ENCODE results near the gene TNNC1. TPM values are rescaled to one million over a fixed set of nuclear protein-coding genes. Genes with fewer than 3 reads are reported as not detected.

Gene TNNC1
- total RNA-seq, 1 experiment from 2014 or later: 0.42 TPM

Other genes starting within 250 kb of the TNNC1 start
- not detected in 2 replicates for gene TLR9, start 228.4 kb downstream of the TNNC1 start, total RNA-seq (2014; rRNA removed; shearing (Covaris generic))
- gene TWF2, start 214.9 kb downstream of the TNNC1 start, total RNA-seq (2014; rRNA removed; shearing (Covaris generic)): 59.7 and 66.9 TPM in 2 replicates
- 2.9 and 3.2 TPM in 2 replicates for gene PPM1M, start 208.3 kb downstream of the TNNC1 start, total RNA-seq (2014; rRNA removed; shearing (Covaris generic))
- 42.4 and 44.2 TPM in 2 replicates for gene WDR82, start 175.4 kb downstream of the TNNC1 start, total RNA-seq (2014; rRNA removed; shearing (Covaris generic))
- 7.7 and 8.7 TPM in 2 replicates for gene GLYCTK, start 166.2 kb downstream of the TNNC1 start, total RNA-seq (2014; rRNA removed; shearing (Covaris generic))
- gene DNAH1, start 137.7 kb downstream of the TNNC1 start, total RNA-seq (2014; rRNA removed; shearing (Covaris generic)): 0.74 and 1.6 TPM in 2 replicates
- 73.5 and 78.2 TPM in 2 replicates for gene BAP1, start 44.0 kb downstream of the TNNC1 start, total RNA-seq (2014; rRNA removed; shearing (Covaris generic))
- 13.8 and 20.1 TPM in 2 replicates for gene PHF7, start 43.4 kb downstream of the TNNC1 start, total RNA-seq (2014; rRNA removed; shearing (Covaris generic))
- gene SEMA3G, start 8.9 kb downstream of the TNNC1 start, total RNA-seq (2014; rRNA removed; shearing (Covaris generic)): 0.40 and 0.43 TPM in 2 replicates
- gene NISCH, start 1.6 kb upstream of the TNNC1 start, total RNA-seq (2014; rRNA removed; shearing (Covaris generic)): 17.7 and 19.9 TPM in 2 replicates
- gene STAB1, start 41.3 kb upstream of the TNNC1 start, total RNA-seq (2014; rRNA removed; shearing (Covaris generic)): not detected in 2 replicates
- gene NT5DC2, start 79.8 kb upstream of the TNNC1 start, total RNA-seq (2014; rRNA removed; shearing (Covaris generic)): 34.2 and 42.7 TPM in 2 replicates
- 6.6 and 11.0 TPM in 2 replicates for gene UQCC5, start 82.6 kb upstream of the TNNC1 start, total RNA-seq (2014; rRNA removed; shearing (Covaris generic))
- gene PBRM1, start 231.9 kb upstream of the TNNC1 start, total RNA-seq (2014; rRNA removed; shearing (Covaris generic)): 41.7 and 43.6 TPM in 2 replicates
- 199 TPM in 2 replicates for gene GNL3, start 232.0 kb upstream of the TNNC1 start, total RNA-seq (2014; rRNA removed; shearing (Covaris generic))

Data from SK-MEL-5 (cell line).